ENCODE measurements around the gene MCOLN3.
"Not testable (repeated sequence)": the region's sequence is repeated elsewhere in the genome, so short reads cannot be mapped to it uniquely, and the experiment has no call there.

Gene MCOLN3

GRCh38 chr1:84995484-84996334 lies 52.6 kb downstream of the MCOLN3 start:
- no peak overlapping the region for H3K27ac ChIP-seq (ENCODE audit: low read depth, low read length)
- peaks cover 13 to 23% of the 10 kb centered on the region in 2 donors for H3K4me1 ChIP-seq (ENCODE audit: control insufficient read depth in 1 of 2, insufficient read depth in 2 of 2, low read length in 2 of 2)
- peaks cover 26 to 30% of the 10 kb centered on the region in 2 donors for H3K27me3 ChIP-seq (ENCODE audit: control insufficient read depth in 1 of 2, insufficient read depth in 2 of 2, low read length in 2 of 2)
- H3K9me3 ChIP-seq (ENCODE audit: control insufficient read depth in 1 of 2, low read length in 2 of 2): no peaks in the 10 kb centered on the region
- no peaks in the 10 kb centered on the region for H3K36me3 ChIP-seq (ENCODE audit: control insufficient read depth in 1 of 2, insufficient read depth in 2 of 2, low read length in 2 of 2)
- H3K4me3 ChIP-seq (ENCODE audit: low read depth in 1 of 2, low read length in 2 of 2): no peak overlapping the region
- H3K9ac ChIP-seq (ENCODE audit: low read depth in 1 of 2, low read length in 2 of 2): no peak overlapping the region

DNA sequence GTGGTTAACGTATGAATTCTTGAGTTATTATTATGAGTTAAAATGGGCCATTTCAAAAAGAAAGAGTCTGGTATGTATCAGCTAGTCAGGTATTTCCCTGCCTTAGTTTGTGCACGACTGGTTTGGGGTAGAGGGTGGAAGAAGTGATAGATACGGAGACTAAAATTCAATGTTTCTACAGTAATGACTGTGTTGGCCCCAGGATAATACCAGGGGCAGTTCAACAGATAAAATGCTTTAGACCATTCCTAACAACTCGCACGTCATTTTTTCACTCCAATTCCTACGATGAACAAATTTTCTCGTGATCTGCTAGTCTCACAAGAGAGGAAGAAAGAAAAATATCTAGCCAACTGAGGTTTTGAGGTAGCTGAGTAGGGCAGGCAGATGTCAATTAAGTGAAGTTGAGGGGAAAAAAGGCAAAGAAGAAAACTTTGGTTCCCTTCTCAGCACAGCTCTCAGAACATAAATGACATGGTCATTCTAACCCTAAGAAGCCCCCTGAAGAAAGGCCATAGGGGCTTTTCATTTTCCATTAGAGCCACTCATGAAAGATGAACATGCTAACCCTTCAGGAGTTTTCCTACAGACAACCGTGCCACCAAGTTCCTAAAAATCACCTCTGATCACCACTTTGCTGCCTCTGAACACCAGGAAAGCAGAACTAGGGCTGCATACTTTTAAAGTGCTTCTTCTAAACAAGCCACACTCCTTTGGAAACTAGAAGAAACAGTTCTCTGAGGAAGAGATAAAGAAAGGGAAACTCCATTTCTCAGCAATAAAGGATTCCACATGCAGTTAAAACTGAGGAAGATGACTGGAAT lies 57.0 kb downstream of the MCOLN3 start:
- Histone ChIP-seq H3K9ac (ENCODE audit: low read depth in 1 of 2, low read length in 2 of 2) (no peak overlapping the region), H3K4me1 (ENCODE audit: control insufficient read depth in 1 of 2, insufficient read depth in 2 of 2, low read length in 2 of 2) (peaks cover under 1 to 4% of the 10 kb centered on the region in 2 donors), H3K27ac (ENCODE audit: low read depth, low read length) (no peak overlapping the region), H3K27me3 (ENCODE audit: control insufficient read depth in 1 of 2, insufficient read depth in 2 of 2, low read length in 2 of 2) (peaks cover 0 to 5% of the 10 kb centered on the region in 2 donors), H3K9me3 (ENCODE audit: control insufficient read depth in 1 of 2, low read length in 2 of 2) (no peaks in the 10 kb centered on the region), H3K4me3 (ENCODE audit: low read depth in 1 of 2, low read length in 2 of 2) (no peak overlapping the region), H3K36me3 (ENCODE audit: control insufficient read depth in 1 of 2, insufficient read depth in 2 of 2, low read length in 2 of 2) (no peaks in the 10 kb centered on the region)

DNA sequence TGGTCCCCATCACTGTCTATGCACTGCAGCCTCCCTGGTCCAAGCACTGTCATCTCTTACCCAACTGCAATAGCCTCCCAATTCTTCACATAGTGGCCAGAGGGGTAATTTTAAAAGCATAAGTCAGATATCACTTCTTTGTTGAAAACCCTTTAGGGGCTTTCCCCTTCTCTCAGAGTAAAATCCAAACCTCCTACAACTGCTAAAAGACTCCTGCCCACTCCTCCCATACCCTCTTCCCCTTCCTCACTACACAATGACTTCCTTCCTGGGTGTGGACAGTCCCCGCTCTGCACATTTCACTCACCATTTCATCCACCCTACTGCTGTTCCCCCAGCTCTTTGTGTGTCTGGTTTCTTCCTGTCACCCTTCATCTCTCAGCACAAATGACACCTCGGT lies 59.7 kb downstream of the MCOLN3 start:
- H3K36me3 ChIP-seq (ENCODE audit: control insufficient read depth in 1 of 2, insufficient read depth in 2 of 2, low read length in 2 of 2): no peaks in the 10 kb centered on the region
- no peaks in the 10 kb centered on the region for H3K27me3 ChIP-seq (ENCODE audit: control insufficient read depth in 1 of 2, insufficient read depth in 2 of 2, low read length in 2 of 2)
- no peaks in the 10 kb centered on the region for H3K9me3 ChIP-seq (ENCODE audit: control insufficient read depth in 1 of 2, low read length in 2 of 2)
- H3K27ac ChIP-seq (ENCODE audit: low read depth, low read length): no peak overlapping the region
- no peak overlapping the region for H3K9ac ChIP-seq (ENCODE audit: low read depth in 1 of 2, low read length in 2 of 2)
- no peak overlapping the region for H3K4me3 ChIP-seq (ENCODE audit: low read depth in 1 of 2, low read length in 2 of 2)
- H3K4me1 ChIP-seq (ENCODE audit: control insufficient read depth in 1 of 2, insufficient read depth in 2 of 2, low read length in 2 of 2): no peaks in the 10 kb centered on the region

DNA sequence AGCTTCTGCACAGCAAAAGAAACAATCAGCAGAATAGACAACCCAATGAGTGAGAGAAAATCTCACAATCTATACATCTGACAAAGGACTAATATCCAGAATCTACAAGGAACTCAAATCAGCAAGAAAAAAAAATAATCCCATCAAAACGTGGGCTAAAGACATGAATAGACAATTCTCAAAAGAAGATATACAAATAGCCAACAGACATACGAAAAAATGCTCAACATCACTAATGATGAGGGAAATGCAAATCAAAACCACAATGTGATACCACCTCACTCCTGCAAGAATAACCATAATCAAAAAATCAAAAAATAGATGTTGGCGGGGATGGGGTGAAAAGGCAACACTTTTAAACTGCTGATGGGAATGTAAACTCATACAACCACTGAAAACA lies 61.7 kb downstream of the MCOLN3 start:
- not testable (repeated sequence) for H3K9me3 ChIP-seq (ENCODE audit: control insufficient read depth in 1 of 2, low read length in 2 of 2); H3K27ac ChIP-seq (ENCODE audit: low read depth, low read length); H3K4me1 ChIP-seq (ENCODE audit: control insufficient read depth in 1 of 2, insufficient read depth in 2 of 2, low read length in 2 of 2); H3K27me3 ChIP-seq (ENCODE audit: control insufficient read depth in 1 of 2, insufficient read depth in 2 of 2, low read length in 2 of 2); H3K9ac ChIP-seq (ENCODE audit: low read depth in 1 of 2, low read length in 2 of 2); H3K36me3 ChIP-seq (ENCODE audit: control insufficient read depth in 1 of 2, insufficient read depth in 2 of 2, low read length in 2 of 2); H3K4me3 ChIP-seq (ENCODE audit: low read depth in 1 of 2, low read length in 2 of 2)

DNA sequence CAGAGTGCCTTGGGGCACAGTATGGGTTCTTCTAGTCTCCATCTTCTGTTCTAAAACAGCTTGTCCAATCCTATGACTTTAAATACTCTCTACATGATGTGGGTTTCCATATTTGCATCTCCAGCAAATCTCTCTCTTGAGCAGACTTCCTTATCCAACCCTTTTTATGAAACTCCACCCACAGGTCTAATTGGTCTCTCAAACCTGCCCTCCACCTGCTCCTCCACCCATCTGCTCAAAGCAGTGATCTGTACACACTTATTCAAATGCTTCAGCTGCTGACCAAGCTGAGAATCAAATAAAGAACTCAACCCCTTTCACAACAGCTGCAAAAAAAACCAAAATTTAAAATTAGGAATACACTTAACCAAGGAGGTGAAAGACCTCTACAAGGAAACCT lies 62.9 kb downstream of the MCOLN3 start:
- Histone ChIP-seq H3K4me1 (ENCODE audit: control insufficient read depth in 1 of 2, insufficient read depth in 2 of 2, low read length in 2 of 2) (no peaks in the 10 kb centered on the region), H3K27ac (ENCODE audit: low read depth, low read length) (no peak overlapping the region), H3K4me3 (ENCODE audit: low read depth in 1 of 2, low read length in 2 of 2) (no peak overlapping the region), H3K27me3 (ENCODE audit: control insufficient read depth in 1 of 2, insufficient read depth in 2 of 2, low read length in 2 of 2) (no peaks in the 10 kb centered on the region), H3K9me3 (ENCODE audit: control insufficient read depth in 1 of 2, low read length in 2 of 2) (no peaks in the 10 kb centered on the region), H3K36me3 (ENCODE audit: control insufficient read depth in 1 of 2, insufficient read depth in 2 of 2, low read length in 2 of 2) (no peaks in the 10 kb centered on the region), H3K9ac (ENCODE audit: low read depth in 1 of 2, low read length in 2 of 2) (no peak overlapping the region)

GRCh38 chr1:84982395-84982794 lies 65.9 kb downstream of the MCOLN3 start:
- Histone ChIP-seq H3K4me1 (ENCODE audit: control insufficient read depth in 1 of 2, insufficient read depth in 2 of 2, low read length in 2 of 2) (no peaks in the 10 kb centered on the region), H3K27ac (ENCODE audit: low read depth, low read length) (no peak overlapping the region), H3K9me3 (ENCODE audit: control insufficient read depth in 1 of 2, low read length in 2 of 2) (no peaks in the 10 kb centered on the region), H3K27me3 (ENCODE audit: control insufficient read depth in 1 of 2, insufficient read depth in 2 of 2, low read length in 2 of 2) (no peaks in the 10 kb centered on the region), H3K36me3 (ENCODE audit: control insufficient read depth in 1 of 2, insufficient read depth in 2 of 2, low read length in 2 of 2) (no peaks in the 10 kb centered on the region), H3K4me3 (ENCODE audit: low read depth in 1 of 2, low read length in 2 of 2) (no peak overlapping the region), H3K9ac (ENCODE audit: low read depth in 1 of 2, low read length in 2 of 2) (no peak overlapping the region)

DNA sequence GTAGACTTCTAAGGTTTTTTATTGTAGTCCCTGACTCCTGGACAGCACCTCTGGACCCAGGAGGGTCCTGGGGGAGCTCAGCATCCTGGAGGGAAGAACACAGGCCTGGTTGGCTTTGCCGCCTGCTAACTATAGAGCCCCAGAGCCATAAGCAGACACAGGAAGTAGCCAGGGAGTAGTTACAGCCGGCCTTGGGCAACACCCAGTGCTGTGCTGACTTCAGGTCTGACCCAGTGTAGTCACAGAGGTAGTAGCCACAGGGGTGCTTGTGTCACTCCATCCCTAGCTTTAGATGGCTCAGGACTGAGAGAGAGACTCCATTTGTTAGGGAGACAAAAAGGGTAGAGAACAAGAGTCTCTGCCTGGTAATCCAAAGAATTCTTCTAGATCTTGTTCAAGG lies 73.3 kb downstream of the MCOLN3 start:
- Histone ChIP-seq H3K36me3 (ENCODE audit: control insufficient read depth in 1 of 2, insufficient read depth in 2 of 2, low read length in 2 of 2) (no peaks in the 10 kb centered on the region), H3K4me1 (ENCODE audit: control insufficient read depth in 1 of 2, insufficient read depth in 2 of 2, low read length in 2 of 2) (no peaks in the 10 kb centered on the region), H3K27ac (ENCODE audit: low read depth, low read length) (no peak overlapping the region), H3K9me3 (ENCODE audit: control insufficient read depth in 1 of 2, low read length in 2 of 2) (no peaks in the 10 kb centered on the region), H3K9ac (ENCODE audit: low read depth in 1 of 2, low read length in 2 of 2) (no peak overlapping the region), H3K4me3 (ENCODE audit: low read depth in 1 of 2, low read length in 2 of 2) (no peak overlapping the region), H3K27me3 (ENCODE audit: control insufficient read depth in 1 of 2, insufficient read depth in 2 of 2, low read length in 2 of 2) (no peaks in the 10 kb centered on the region)

- Histone ChIP-seq H3K36me3 (ENCODE audit: control insufficient read depth in 1 of 2, insufficient read depth in 2 of 2, low read length in 2 of 2) (no peaks in the 10 kb centered on the region), H3K27me3 (ENCODE audit: control insufficient read depth in 1 of 2, insufficient read depth in 2 of 2, low read length in 2 of 2) (no peaks in the 10 kb centered on the region), H3K4me1 (ENCODE audit: control insufficient read depth in 1 of 2, insufficient read depth in 2 of 2, low read length in 2 of 2) (no peaks in the 10 kb centered on the region), H3K9me3 (ENCODE audit: control insufficient read depth in 1 of 2, low read length in 2 of 2) (no peaks in the 10 kb centered on the region), H3K9ac (ENCODE audit: low read depth in 1 of 2, low read length in 2 of 2) (no peak overlapping the region), H3K4me3 (ENCODE audit: low read depth in 1 of 2, low read length in 2 of 2) (no peak overlapping the region), H3K27ac (ENCODE audit: low read depth, low read length) (no peak overlapping the region)
Observed at GRCh38 chr1:84973498-84974334, 74.6 kb downstream of the MCOLN3 start.

- H3K4me3 ChIP-seq (ENCODE audit: low read depth in 1 of 2, low read length in 2 of 2): no peak overlapping the region
- no peak overlapping the region for H3K27ac ChIP-seq (ENCODE audit: low read depth, low read length)
Observed at GRCh38 chr1:84972377-84972987, 75.8 kb downstream of the MCOLN3 start.

More at GRCh38 chr1:84972377-84972987, 75.8 kb downstream of the MCOLN3 start:
- Histone ChIP-seq H3K36me3 (ENCODE audit: control insufficient read depth in 1 of 2, insufficient read depth in 2 of 2, low read length in 2 of 2) (no peaks in the 10 kb centered on the region), H3K9ac (ENCODE audit: low read depth in 1 of 2, low read length in 2 of 2) (no peak overlapping the region), H3K9me3 (ENCODE audit: control insufficient read depth in 1 of 2, low read length in 2 of 2) (no peaks in the 10 kb centered on the region), H3K4me1 (ENCODE audit: control insufficient read depth in 1 of 2, insufficient read depth in 2 of 2, low read length in 2 of 2) (no peaks in the 10 kb centered on the region), H3K27me3 (ENCODE audit: control insufficient read depth in 1 of 2, insufficient read depth in 2 of 2, low read length in 2 of 2) (no peaks in the 10 kb centered on the region)

Measured in duodenal mucosa (tissue), 2 donors.